ENCODE measurements around the gene HMGN3.
A peak's percentile ranks its signal among the peaks of the same experiment; 100 is the strongest.
"Not testable (repeated sequence)": the region's sequence is repeated elsewhere in the genome, so short reads cannot be mapped to it uniquely, and the experiment has no call there.

Gene HMGN3
- total RNA-seq = 13.4 to 33.3 reads per million in 2 experiments

DNA sequence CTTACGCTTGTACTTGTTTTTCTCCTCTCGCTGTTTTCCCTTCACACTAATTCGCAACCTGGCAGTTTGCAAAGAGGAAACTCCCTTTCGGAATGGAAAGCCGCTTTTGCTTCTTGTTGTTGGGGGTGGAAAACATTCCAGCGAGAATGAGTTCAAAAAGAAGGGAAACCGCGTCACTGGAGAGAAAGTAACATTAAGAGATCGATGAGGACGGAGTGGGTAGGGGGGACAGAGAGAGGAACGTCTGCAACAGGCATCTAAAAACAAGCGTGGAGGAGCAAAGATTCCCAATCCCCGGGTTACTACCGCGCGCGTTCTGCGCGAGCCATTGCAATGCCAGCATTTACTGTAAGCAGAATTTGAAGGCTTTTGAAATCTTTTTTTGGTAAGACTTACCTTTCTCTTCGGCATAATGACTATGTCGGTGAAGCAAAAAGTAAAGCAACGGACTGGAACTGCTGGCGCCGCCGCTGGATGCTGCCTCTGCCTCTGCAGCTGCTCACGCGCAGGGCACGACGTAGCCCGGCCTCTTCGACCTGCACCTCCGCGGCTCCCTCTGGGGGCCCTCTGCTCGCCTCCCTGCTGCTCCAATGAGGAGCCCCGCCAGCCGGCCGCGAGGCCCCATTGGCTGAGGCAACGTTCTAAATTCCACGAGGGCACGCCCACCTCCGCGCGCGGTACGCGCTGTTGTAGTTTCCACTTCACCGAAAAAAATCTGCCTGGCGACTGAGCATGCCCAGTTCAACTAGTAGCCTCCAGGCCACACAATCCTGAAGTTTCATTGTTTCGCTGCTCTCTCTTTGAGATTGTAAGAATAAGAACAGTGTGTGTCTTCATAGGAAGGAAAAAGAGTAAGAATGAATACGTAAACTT, at the start of gene HMGN3:
Gene HMGN3, minus strand, starts transcription at position 533 of the 873 bp plus-strand sequence.
- peak; percentile 84 for DNase-seq (ENCODE audit: low read depth)

- no peak for DNase-seq (ENCODE audit: low read depth)
These were observed 46.3 kb upstream of the HMGN3 start for GRCh38 chr6:79280756-79281155.

DNA sequence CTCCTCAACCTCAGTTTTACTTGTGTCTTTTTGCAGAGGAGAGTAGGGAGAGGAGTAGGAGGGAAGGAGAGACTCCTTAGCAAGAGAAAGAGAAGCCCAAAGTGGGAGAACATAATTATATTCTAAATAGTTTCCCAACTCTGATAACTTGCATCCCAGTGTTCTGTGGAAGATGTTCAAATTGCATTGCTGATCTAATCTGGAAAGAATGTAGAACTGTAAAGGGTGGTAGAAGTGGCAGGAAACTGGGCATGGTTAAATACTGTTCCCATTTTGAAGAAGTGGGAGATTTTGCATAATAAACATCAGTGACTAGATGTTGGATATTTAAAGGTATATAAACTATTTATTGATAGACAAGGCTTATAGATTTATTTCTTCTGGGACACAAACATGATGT, 42.6 kb upstream of the HMGN3 start:
- DNase-seq (ENCODE audit: low read depth) = no peak

- DNase-seq (ENCODE audit: low read depth) = no peak
These were observed 35.4 kb upstream of the HMGN3 start for GRCh38 chr6:79269877-79270276.

GRCh38 chr6:79267128-79267527, 32.6 kb upstream of the HMGN3 start:
- no peak for DNase-seq (ENCODE audit: low read depth)

DNA sequence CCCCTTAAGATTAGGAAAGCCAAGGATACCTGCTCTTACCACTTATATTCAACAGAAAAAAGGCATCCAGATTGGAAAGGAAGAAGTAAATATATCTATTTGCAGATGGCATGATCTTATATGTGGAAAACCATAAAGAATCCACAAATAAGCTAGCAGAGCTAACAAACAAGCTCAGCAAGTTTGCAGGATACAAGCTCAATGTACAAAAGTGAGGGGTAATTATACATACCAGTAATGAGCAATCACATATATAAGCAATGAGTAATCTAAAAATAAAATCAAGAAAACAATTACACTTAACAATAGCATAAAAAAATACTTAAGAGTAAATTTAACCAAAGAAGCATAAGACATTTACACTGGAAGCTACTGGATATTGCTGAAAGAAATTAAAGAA, 31.6 kb upstream of the HMGN3 start:
- DNase-seq (ENCODE audit: low read depth) = no peak

- DNase-seq (ENCODE audit: low read depth) = no peak
These were observed 28.9 kb upstream of the HMGN3 start for GRCh38 chr6:79263359-79263758.

- DNase-seq (ENCODE audit: low read depth) = no peak
These were observed 27.2 kb upstream of the HMGN3 start for GRCh38 chr6:79261666-79262065.

- DNase-seq (ENCODE audit: low read depth) = no peak
These were observed 26.3 kb upstream of the HMGN3 start for GRCh38 chr6:79260772-79261171.

DNA sequence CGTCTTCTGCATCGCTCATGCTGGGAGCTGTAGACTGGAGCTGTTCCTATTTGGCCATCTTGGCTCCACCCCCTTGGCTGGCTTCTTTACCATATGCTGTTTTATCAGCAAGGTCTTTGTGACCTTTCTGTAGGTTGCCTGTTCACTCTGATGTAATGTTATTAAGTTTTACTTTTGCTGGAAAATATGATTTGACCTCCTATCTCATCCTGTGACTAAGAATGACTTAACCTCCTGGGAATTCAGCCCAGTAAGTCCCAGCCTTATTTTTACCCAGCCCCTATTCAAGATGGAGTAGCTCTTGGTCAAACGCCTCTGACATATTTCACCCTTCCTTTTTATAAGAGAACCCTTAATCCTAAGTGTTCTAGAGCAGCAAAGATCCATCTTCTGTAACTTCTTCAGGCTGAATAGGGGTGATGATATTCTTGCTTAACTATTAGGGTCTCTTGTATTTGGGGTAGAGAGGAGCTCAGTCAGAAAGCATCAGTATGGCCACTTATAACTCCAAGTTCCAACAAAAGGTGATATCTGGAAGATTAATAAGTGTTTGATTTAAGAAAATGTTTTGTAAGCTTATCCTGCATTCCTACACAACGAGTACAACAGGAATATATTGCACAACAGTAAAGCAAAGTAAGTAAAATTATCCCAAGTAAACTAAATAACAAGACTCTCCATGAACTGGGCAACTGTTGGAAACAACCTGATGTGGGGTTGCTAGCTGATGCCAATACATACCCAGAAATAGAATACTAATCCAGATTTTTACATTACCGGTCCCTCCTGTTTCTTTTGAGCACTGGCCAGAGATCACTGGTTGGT, 23.1 kb upstream of the HMGN3 start:
- DNase-seq (ENCODE audit: low read depth) = no peak

DNA sequence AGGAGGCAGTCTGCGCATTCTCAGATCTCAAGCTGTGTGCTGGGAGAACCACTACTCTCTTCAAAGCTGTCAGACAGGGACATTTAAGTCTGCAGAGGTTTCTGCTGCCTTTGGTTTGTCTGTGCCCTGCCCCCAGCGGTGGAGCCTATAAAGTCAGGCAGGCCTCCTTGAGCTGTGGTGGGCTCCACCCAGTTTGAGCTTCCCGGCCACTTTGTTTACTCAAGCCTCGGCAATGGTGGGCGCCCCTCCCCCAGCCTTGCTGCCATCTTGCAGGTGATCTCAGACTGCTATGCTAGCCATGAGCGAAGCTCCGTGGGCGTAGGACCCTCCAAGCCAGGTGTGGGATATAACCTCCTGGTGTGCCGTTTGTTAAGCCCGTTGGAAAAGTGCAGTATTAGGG, 22.3 kb upstream of the HMGN3 start:
- DNase-seq (ENCODE audit: low read depth) = not testable (repeated sequence)

DNA sequence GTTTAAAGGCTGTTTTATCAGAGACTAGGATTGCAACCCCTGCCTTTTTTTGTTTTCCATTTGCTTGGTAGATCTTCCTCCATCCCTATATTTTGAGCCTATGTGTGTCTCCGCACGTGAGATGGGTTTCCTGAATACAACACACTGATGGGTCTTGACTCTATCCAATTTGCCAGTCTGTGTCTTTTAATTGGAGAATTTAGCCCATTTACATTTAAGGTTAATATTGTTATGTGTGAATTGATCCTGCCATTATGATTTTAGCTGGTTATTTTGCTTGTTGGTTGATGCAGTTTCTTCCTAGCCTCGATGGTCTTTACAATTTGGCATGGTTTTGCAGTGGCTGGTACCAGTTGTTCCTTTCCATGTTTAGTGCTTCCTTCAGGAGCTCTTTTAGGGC, 20.6 kb upstream of the HMGN3 start:
- not testable (repeated sequence) for DNase-seq (ENCODE audit: low read depth)

DNA sequence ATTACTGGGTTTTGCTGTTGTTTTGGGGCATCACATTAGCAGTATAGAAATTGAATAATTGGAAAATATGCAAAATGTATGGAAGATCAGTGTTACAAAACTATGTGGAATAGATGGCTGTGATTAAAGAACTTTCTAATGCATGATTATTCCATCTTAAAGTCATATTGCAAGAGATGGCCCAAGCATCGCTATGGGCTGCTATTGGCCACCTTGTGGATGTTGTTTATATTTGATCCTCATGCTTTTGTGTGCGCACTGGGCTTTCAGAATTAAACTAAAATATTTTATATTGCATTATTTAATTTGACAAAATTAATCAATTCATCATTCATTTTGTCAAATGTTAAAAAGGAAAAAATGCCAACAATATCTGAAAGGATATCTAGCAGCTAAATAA, 16.1 kb upstream of the HMGN3 start:
- DNase-seq (ENCODE audit: low read depth) = no peak

DNA sequence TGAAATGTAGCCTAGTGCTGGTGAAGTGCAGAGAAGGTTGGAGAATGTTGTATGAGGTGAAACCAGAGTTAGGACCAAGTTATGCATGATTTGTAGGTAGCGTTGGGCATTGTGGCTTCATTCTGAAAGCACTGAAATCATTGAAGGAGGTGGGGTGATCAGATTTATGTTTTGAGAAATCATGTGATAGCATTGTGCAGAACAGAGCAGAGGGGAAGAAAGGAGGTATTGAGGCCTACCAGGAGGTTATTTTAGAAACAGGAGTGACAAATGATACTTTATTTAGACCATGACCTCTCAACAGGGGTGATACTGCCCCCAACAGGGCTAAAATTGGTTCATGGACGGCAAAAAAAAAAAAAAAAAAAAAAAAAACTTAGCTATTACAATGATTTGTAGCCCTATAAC, 15.6 kb upstream of the HMGN3 start:
- DNase-seq (ENCODE audit: low read depth) = no peak

GRCh38 chr6:79249136-79249535, 14.7 kb upstream of the HMGN3 start:
- DNase-seq (ENCODE audit: low read depth) = no peak

- DNase-seq (ENCODE audit: low read depth) = no peak
These were observed 12.4 kb upstream of the HMGN3 start for GRCh38 chr6:79246891-79247290.

DNA sequence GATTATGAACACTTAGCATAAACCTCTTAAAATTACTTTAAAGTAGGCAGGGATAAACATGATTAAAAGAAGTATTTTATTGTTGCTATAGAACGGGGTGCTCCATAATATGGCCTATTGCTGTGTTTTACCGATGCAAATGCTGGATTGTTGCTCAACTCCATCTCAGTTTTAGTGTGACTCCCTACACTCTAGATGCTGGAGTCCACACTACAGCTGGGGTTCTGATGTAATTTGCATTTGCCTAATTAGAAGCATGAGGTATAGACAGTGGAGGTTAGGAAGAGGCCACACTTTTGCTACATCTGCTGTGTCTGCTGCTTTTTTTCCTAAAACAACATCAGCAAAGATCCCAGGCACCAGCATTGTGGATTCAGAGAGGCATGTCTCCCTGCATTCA, 6.7 kb upstream of the HMGN3 start:
- no peak for DNase-seq (ENCODE audit: low read depth)

- no peak for DNase-seq (ENCODE audit: low read depth)
These were observed 6.0 kb upstream of the HMGN3 start for GRCh38 chr6:79240509-79240908.

- DNase-seq (ENCODE audit: low read depth) = no peak
These were observed 5.2 kb upstream of the HMGN3 start for GRCh38 chr6:79239536-79240168.

- DNase-seq (ENCODE audit: low read depth) = no peak
These were observed 4.4 kb upstream of the HMGN3 start for GRCh38 chr6:79238919-79239318.

GRCh38 chr6:79236711-79237110, 2.2 kb upstream of the HMGN3 start:
- DNase-seq (ENCODE audit: low read depth) = no peak

- DNase-seq (ENCODE audit: low read depth) = peak; percentile 42
These were observed 802 bp downstream of the HMGN3 start for GRCh38 chr6:79233611-79234149.

Data from T follicular helper cell (primary cell).